ENCODE data around the gene NKX6-2.
"Not testable (repeated sequence)": the region's sequence is repeated elsewhere in the genome, so short reads cannot be mapped to it uniquely, and the experiment has no call there.

Gene NKX6-2

GRCh38 chr10:132828681-132829080 lies 42.7 kb upstream of the NKX6-2 start:
- no peak for TF ChIP-seq CTCF (IDR thresholded peaks at IDR 0.05; ENCODE audit: insufficient read depth, low read depth, low read length, missing control alignments)
- no peak overlapping the region for H3K4me3 ChIP-seq (ENCODE audit: low read depth, low read length)
- no peak for DNase-seq (ENCODE audit: low read depth)

- no peak for DNase-seq (ENCODE audit: low read depth)
- H3K4me3 ChIP-seq (ENCODE audit: low read depth, low read length), result no peak overlapping the region
- no peak for TF ChIP-seq CTCF (IDR thresholded peaks at IDR 0.05; ENCODE audit: insufficient read depth, low read depth, low read length, missing control alignments)
Measured at GRCh38 chr10:132827861-132828539, 42.1 kb upstream of the NKX6-2 start.

- H3K4me3 ChIP-seq (ENCODE audit: low read depth, low read length), result no peak overlapping the region
- TF ChIP-seq CTCF (IDR thresholded peaks at IDR 0.05; ENCODE audit: insufficient read depth, low read depth, low read length, missing control alignments), result no peak
- DNase-seq (ENCODE audit: low read depth), result no peak
Measured at GRCh38 chr10:132827423-132827789, 41.5 kb upstream of the NKX6-2 start.

GRCh38 chr10:132826524-132827422 lies 40.8 kb upstream of the NKX6-2 start:
- no peak for DNase-seq (ENCODE audit: low read depth)
- TF ChIP-seq CTCF (IDR thresholded peaks at IDR 0.05; ENCODE audit: insufficient read depth, low read depth, low read length, missing control alignments), result no peak
- H3K4me3 ChIP-seq (ENCODE audit: low read depth, low read length), result no peak overlapping the region

- not testable (repeated sequence) for DNase-seq (ENCODE audit: low read depth)
Measured at GRCh38 chr10:132825783-132826523, 40.0 kb upstream of the NKX6-2 start.

GRCh38 chr10:132820056-132820455 lies 34.1 kb upstream of the NKX6-2 start:
- no peak for TF ChIP-seq CTCF (IDR thresholded peaks at IDR 0.05; ENCODE audit: insufficient read depth, low read depth, low read length, missing control alignments)
- DNase-seq (ENCODE audit: low read depth), result no peak
- no peak overlapping the region for H3K4me3 ChIP-seq (ENCODE audit: low read depth, low read length)

More at GRCh38 chr10:132825783-132826523, 40.0 kb upstream of the NKX6-2 start:
- not testable (repeated sequence) for H3K4me3 ChIP-seq (ENCODE audit: low read depth, low read length)

- TF ChIP-seq CTCF (IDR thresholded peaks at IDR 0.05; ENCODE audit: insufficient read depth, low read depth, low read length, missing control alignments), result no peak
- DNase-seq (ENCODE audit: low read depth), result no peak
- no peak overlapping the region for H3K4me3 ChIP-seq (ENCODE audit: low read depth, low read length)
Measured at GRCh38 chr10:132817701-132818211, 31.8 kb upstream of the NKX6-2 start.

Data from GM12865 (cell line).